Activated CD4-positive, alpha-beta T cell treated with anti-CD3 and anti-CD28 coated beads, Interleukin-2, amount 50 U/mL, for 16 hours (primary cell): ENCODE data around the gene TMEM107.

Source experiments
- DNase-seq: peaks from one replicate; pipeline ENCODE4 v3.0.0-alpha.2; 2020

Gene TMEM107

DNA sequence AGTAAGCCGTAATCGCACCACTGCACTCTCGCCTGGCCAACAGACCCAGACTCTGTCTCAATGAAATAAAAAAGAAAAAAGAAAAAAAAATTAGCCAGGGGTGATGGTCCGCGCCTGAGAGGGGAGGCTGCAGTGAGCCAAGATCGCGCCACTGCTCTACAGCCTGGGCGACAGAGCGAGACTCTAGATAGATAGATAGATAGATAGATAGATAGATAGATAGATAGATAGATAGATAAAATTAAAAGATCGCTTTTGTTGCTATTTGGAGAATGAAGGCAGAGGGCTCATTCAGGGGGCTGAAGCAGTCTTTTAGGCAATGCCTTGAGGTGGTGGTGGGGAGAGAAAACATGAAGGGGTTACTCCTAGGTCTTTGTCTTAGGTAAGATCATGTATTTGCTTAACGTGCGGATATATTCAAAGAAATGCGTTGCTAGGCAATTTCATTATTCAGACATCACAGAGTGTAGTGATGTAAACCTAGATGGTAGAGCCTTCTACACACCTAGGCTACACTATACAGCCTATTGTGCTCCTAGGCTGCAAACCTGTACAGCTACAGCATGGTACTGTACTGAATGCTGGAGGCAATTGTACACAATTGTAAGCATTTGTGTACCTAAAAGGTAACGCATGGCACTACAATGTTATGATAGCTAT is 47.9 kb downstream of the TMEM107 start:
- DNase-seq: no peak

DNA sequence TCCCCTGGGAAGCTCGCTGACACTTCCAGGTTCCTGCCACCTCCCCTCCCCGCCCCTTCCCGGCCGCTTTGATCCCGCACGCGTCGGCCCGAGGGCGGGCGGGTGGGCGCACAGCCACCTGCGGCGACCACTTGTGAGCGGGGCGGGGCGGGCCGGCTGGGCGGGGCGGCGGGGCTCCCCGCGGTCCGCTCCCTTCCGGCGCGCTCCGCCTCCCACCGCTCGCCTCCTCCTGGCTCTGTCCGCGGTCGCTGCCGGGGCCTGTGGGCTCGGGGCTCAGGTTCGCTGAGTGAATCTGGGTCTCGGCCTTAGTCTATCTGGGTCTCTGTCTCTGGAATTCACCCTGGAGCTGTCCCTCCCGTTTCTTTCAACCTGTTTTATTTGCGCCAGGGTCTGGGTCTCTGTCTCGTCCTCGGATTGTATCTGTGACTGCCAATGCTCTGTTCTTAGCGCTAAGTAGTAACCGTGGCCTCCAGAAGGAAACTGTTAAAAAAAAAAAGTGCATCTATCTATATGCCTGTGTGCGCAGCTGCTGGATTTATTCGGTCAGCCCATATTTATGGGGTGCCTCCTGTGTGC is 49.6 kb downstream of the TMEM107 start:
- peak; percentile 41 for DNase-seq

DNA sequence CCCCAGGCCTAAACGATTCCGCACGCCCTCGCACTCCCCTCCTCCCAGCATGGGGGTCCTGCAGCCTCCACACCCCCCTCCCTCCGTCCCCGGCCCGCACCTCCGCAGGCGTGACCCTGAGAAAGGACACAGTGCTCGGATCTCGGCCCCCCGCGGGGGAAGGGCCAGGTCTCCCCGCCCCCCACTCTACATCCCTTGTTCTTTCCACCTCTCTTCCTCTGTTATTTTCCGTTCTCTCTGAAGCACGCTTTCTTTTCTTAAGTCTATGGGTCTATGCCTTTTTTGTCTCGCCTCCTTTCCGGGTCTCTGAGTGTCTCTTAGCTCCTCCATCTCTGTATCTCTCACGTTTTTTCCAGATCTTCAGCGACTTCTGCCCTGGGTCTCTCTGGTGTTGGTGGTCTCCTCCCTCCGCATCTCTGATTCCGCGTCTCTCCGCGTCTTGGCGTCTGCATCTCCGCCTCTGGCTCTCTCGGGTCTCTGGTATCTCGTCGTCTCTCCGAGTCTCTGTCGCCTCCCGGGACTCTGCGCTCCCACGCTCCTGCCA is 50.2 kb downstream of the TMEM107 start:
- DNase-seq: no peak

DNA sequence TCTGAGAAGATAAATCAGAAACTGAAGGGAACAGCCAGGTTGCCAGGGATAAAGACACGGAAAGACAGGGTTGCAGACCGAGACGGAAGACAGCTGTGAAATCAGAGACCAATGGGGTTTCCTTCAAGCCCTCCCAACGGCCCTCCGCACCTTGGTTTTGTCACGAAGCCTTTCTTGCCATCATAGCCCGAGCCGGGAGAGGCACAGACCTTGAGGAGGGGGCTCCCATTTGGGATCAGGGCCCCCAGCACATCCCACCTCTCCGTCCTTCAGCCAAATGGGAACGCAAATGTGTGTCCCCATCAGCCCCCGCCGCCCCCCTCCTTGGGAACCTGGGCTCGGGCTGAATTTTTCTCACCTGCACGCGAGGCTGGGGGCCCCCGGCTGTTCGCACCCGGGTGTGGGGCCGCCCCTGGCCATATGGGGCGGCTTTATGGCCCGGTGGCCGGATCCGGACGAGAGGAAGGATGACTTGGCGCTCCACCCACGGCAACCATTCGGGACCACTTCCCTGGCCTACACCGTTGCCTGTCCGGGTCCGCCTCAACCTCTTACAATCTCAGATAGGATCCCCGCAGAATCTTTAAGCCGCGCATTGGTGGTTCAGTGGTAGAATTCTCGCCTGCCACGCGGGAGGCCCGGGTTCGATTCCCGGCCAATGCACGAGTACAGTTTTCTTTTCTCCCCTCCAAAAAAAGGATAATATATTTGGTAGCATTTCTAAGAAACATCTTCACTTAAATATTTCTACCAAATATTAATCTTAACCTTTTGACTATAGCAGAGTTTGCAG is 50.8 kb downstream of the TMEM107 start:
- DNase-seq: peak; percentile 91

DNA sequence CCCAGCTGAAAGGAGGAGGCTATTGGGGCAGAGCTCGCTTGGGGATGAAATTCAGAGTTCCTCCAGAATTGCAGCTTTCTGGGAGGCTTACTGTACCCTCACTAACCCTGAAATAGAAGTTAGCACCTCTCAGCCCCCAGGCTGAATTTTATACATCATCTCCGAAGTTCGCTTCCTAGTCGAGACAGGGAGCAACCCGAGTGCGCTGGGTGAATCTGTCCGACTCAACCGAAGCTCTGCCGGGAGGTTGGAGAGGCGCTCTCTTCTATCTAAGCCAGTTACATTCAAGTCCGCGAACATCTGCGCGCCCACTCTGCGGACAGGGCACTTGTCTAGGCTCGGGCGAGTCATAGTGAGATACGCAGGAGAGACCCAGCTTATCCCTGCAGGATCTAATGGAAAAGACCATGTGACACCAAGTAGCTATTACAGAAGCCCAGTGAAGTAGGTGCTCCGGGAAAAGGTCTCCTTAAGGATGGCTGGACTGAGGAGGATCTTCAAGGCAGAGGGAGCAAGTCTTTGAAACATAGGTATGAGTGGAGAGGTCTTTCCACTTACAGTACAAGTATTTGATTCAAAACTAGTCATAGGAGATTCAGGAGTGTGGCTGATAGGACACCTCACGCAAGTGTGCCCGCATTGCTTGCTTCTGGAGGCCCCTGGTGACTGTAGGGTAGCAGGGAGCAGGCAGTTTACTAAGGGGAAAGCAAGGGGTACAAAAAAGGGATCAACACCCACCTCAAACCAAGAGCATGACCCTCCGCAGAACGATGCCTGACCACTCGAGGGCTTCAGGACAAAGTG is 51.6 kb downstream of the TMEM107 start:
- no peak for DNase-seq

DNA sequence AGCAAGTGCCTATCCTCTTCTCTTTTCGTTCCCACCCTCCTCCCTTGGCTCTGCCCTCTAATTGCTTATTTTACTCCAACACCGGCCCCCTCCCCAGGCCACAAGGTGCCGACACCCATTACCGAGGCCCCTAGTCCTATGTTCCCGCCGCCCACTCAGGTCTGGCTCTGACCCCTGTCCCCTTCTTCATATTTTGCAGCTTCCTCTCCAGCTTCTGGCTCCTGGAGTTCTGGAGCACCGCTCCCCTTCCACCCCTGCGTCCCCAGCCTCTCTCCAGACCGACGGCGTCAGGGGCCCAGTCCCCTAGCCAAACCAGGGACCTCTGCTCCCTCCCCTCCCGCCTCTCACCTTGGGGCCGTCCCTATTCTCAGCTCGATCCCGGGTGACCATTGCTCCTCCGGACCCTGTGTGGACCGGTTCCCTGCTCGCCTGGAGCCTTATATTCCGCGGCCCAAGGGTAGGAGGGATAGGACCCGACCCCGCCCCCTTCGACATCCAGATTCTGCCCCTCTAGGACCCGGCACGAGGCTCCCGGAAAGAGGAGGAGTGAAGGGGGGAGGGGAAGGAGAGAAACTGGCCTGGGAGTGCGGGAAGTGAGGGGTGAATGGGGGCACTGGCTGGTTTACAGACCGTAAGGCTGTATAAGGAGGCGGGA is 52.4 kb downstream of the TMEM107 start, which contains the start of gene HES7:
HES7 (minus strand) TSS at position 412 of the 655 bp plus-strand sequence; CDS start at position 390, 22 bp downstream.
- no peak for DNase-seq

DNA sequence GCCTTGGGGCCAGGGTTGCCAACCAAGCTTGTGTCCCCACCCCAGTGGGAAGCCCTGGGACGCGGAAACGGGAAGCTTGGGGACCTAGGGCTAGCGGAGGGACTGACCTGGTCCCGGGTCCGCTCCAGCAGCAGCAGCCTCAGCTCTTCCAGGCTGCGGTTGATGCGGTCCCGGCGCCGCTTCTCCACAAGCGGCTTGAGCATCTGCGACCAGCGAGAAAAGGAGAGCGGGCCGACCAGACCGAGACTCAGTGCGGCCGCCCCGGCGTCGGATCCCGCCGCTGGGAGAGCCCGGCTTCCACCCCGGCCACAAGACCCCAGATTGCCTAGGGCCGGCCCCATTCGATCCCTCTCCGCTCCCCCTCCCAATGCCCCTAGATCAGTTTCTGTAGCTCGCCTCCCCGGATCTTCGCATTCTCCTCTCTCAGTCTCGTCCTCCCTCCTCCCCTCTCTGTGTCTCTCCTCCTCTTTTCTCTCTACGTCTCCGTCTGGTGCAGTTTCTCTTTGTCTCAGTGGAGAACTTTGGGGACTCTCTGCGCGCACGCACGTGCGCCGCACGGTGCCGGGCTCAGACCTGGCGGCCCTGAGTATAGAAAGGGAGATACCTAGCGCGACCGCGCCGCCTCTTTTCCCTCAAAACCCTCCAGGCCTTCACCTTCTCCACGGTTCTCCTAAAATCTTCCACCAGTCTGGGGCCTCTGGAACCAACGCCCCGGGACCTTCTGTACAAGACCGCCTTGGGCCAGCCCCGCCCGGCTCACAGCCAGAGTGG is 53.1 kb downstream of the TMEM107 start:
- peak; percentile 75 for DNase-seq
